Effector CD4-positive, alpha-beta T cell (primary cell): ENCODE results near the gene HYDIN.
"Not testable (repeated sequence)": the region's sequence is repeated elsewhere in the genome, so short reads cannot be mapped to it uniquely, and the experiment has no call there.

ENCODE experiments used
- DNase-seq: peaks from one replicate; pipeline ENCODE4 v3.0.0-alpha.2; 2020

HYDIN gene

GRCh38 chr16:70984675-70985074 is 245.8 kb downstream of the HYDIN start:
- DNase-seq = not testable (repeated sequence)

GRCh38 chr16:70968332-70968731 is 262.2 kb downstream of the HYDIN start:
- not testable (repeated sequence) for DNase-seq

GRCh38 chr16:70960169-70960568 is 270.4 kb downstream of the HYDIN start:
- DNase-seq = not testable (repeated sequence)

GRCh38 chr16:70954922-70955321 is 275.6 kb downstream of the HYDIN start:
- not testable (repeated sequence) for DNase-seq

GRCh38 chr16:70953824-70954223 is 276.7 kb downstream of the HYDIN start:
- DNase-seq = not testable (repeated sequence)

GRCh38 chr16:70943551-70943950 is 287.0 kb downstream of the HYDIN start:
- DNase-seq = not testable (repeated sequence)

- not testable (repeated sequence) for DNase-seq
Observed at GRCh38 chr16:70939690-70940359, 290.7 kb downstream of the HYDIN start.

- DNase-seq = not testable (repeated sequence)
Observed at GRCh38 chr16:70936781-70937525, 293.6 kb downstream of the HYDIN start.

GRCh38 chr16:70935325-70935724 is 295.2 kb downstream of the HYDIN start:
- not testable (repeated sequence) for DNase-seq

- not testable (repeated sequence) for DNase-seq
Observed at GRCh38 chr16:70933746-70934145, 296.8 kb downstream of the HYDIN start.

- DNase-seq = not testable (repeated sequence)
Observed at GRCh38 chr16:70930757-70931156, 299.8 kb downstream of the HYDIN start.

GRCh38 chr16:70922164-70922563 is 308.4 kb downstream of the HYDIN start:
- not testable (repeated sequence) for DNase-seq

- DNase-seq = not testable (repeated sequence)
Observed at GRCh38 chr16:70920661-70921060, 309.9 kb downstream of the HYDIN start.

GRCh38 chr16:70888208-70888607 is 342.3 kb downstream of the HYDIN start:
- not testable (repeated sequence) for DNase-seq

GRCh38 chr16:70884652-70885051 is 345.9 kb downstream of the HYDIN start:
- not testable (repeated sequence) for DNase-seq

- not testable (repeated sequence) for DNase-seq
Observed at GRCh38 chr16:70882311-70882710, 348.2 kb downstream of the HYDIN start.

GRCh38 chr16:70877895-70878294 is 352.6 kb downstream of the HYDIN start:
- DNase-seq = not testable (repeated sequence)

GRCh38 chr16:70876442-70876841 is 354.1 kb downstream of the HYDIN start:
- DNase-seq = not testable (repeated sequence)

- DNase-seq = not testable (repeated sequence)
Observed at GRCh38 chr16:70864698-70865097, 365.8 kb downstream of the HYDIN start.

- DNase-seq = not testable (repeated sequence)
Observed at GRCh38 chr16:70861996-70862395, 368.5 kb downstream of the HYDIN start.

GRCh38 chr16:70851299-70851698 is 379.2 kb downstream of the HYDIN start:
- not testable (repeated sequence) for DNase-seq

- DNase-seq = not testable (repeated sequence)
Observed at GRCh38 chr16:70823498-70824118, 406.9 kb downstream of the HYDIN start.

- DNase-seq = not testable (repeated sequence)
Observed at GRCh38 chr16:70822734-70823133, 407.8 kb downstream of the HYDIN start.
